DND-41 (cell line): ENCODE data around the gene LFNG.

ENCODE experiments used
- ATAC-seq: fragments of 200-7000 bp; cut with Tn5 transposase; 3 replicates; pipeline ENCODE4 v1.9.1; 2021; ENCODE audit warnings: low read depth; ENCODE audit not compliant: insufficient read depth
- DNase-seq: peaks from one replicate; pipeline ENCODE4 v3.0.0-alpha.2; 2020
- H2AFZ ChIP-seq: 2 replicates; pipeline ENCODE4 v1.6.0; 2012; ENCODE audit warnings: low read depth, low read length
- H3K27ac ChIP-seq: 2 replicates; pipeline ENCODE4 v1.5.1; 2012; ENCODE audit warnings: low read length, inconsistent platforms
- H3K27me3 ChIP-seq: fragments of 200-600 bp; sonication (generic); 2 replicates; pipeline ENCODE4 v1.6.0; 2012; ENCODE audit warnings: low read length, mild to moderate bottlenecking, inconsistent platforms; ENCODE audit not compliant: insufficient read depth, poor library complexity
- H3K36me3 ChIP-seq: 2 replicates; pipeline ENCODE4 v1.5.1; 2012; ENCODE audit warnings: low read length, inconsistent platforms; ENCODE audit not compliant: insufficient read depth
- H3K4me1 ChIP-seq: 2 replicates; pipeline ENCODE4 v1.5.1; 2012; ENCODE audit warnings: mild to moderate bottlenecking, low read length; ENCODE audit not compliant: insufficient read depth
- H3K4me2 ChIP-seq: 2 replicates; pipeline ENCODE4 v1.6.0; 2012; ENCODE audit warnings: mild to moderate bottlenecking, moderate library complexity, low read length, inconsistent platforms; ENCODE audit not compliant: insufficient read depth
- H3K4me3 ChIP-seq, 2 experiments: fragments of 200-600 bp in 1 of 2; shearing (Covaris generic) in 1 of 2; 2 replicates each; pipeline ENCODE4 v1.5.1; 2012 to 2016; ENCODE audit warnings: inconsistent platforms in 2 of 2, low read length in 2 of 2, mild to moderate bottlenecking in 2 of 2, low read depth in 1 of 2, moderate library complexity in 1 of 2
- H3K79me2 ChIP-seq: 2 replicates; pipeline ENCODE4 v1.6.0; 2012; ENCODE audit warnings: low read length, inconsistent platforms; ENCODE audit not compliant: insufficient read depth
- H3K9ac ChIP-seq: 2 replicates; pipeline ENCODE4 v1.6.0; 2012; ENCODE audit warnings: low read depth, mild to moderate bottlenecking, inconsistent platforms, low read length, moderate library complexity
- H3K9me3 ChIP-seq: 2 replicates; pipeline ENCODE4 v1.5.1; 2012; ENCODE audit warnings: low read length, moderate library complexity, mild to moderate bottlenecking, inconsistent platforms; ENCODE audit not compliant: insufficient read depth, severe bottlenecking
- H4K20me1 ChIP-seq: 2 replicates; pipeline ENCODE4 v1.6.0; 2012; ENCODE audit warnings: low read length; ENCODE audit not compliant: insufficient read depth
- CTCF ChIP-seq: IDR thresholded peaks from 2 replicates; pipeline ENCODE4 v1.5.1; 2012; ENCODE audit warnings: borderline replicate concordance, low read length, moderate library complexity, mild to moderate bottlenecking; ENCODE audit not compliant: poor library complexity, severe bottlenecking; ENCODE audit errors: extremely low read depth
- EZH2 ChIP-seq: IDR thresholded peaks from 3 replicates; pipeline ENCODE4 v1.6.1; 2012; ENCODE audit warnings: borderline replicate concordance, low read depth, mild to moderate bottlenecking, moderate library complexity, low read length, inconsistent platforms; ENCODE audit not compliant: severe bottlenecking

Gene LFNG

DNA sequence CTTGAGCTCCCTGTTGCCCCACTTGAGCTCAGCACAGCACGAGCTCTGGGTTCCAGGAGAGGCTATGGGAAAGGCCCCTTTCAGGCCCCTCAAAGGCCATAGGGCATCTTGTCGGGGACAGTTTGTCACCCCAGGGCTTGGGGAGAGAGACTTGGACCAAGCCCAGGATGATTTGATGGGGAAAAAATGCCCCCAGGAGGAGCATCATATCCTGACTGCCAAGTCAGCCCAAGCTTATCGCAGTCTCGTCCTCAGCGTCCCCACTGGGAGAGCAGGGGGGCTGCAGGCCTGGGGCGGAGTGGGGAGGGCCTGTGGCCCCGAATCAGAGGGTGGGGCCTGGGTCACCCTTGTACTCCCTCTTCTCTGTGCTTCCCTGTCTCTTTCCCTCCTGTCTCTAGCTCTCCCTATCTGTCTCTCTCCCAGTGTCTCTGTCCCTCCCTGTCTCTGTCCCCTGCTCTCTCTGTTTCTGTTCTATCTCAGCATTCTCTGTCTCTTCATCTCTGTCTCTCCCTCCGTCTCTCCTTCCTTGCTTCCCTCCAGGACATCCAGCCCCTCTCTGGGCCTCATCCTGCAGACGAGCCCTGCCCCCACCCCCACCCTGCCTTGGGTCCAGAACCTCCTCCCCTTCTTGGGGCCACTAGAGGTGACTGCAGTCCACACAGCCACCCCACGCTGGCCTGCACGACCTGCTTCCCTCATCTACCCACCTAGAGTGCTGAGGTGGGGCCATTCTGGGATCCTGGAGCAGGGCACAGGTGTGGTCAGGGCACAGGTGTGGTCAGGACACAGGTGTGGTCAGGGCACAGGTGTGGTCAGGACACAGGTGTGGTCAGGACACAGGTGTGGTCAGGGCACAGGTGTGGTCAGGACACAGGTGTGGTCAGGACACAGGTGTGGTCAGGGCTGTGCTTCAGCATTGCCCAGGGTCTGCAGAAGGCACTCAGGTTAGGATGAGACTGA, 26.1 kb upstream of the LFNG start:
- H3K4me3 ChIP-seq = no peak overlapping the region
- ATAC-seq (no peak), DNase-seq (no peak)
- no peak overlapping the region for H2AFZ ChIP-seq
- no peak overlapping the region for H3K27ac ChIP-seq
- no peaks in the 10 kb centered on the region for H3K4me1 ChIP-seq
- no peaks in the 10 kb centered on the region; the same call in 1 of the 2 replicates for H4K20me1 ChIP-seq
- no peaks in the 10 kb centered on the region for H3K9me3 ChIP-seq
- no peaks in the 10 kb centered on the region for H3K27me3 ChIP-seq
- no peak overlapping the region for H3K4me2 ChIP-seq
- H3K9ac ChIP-seq = no peak overlapping the region
- no peaks in the 10 kb centered on the region for H3K79me2 ChIP-seq
- TF ChIP-seq CTCF (no peak), EZH2 (no peak)
- no peaks in the 10 kb centered on the region for H3K36me3 ChIP-seq

DNA sequence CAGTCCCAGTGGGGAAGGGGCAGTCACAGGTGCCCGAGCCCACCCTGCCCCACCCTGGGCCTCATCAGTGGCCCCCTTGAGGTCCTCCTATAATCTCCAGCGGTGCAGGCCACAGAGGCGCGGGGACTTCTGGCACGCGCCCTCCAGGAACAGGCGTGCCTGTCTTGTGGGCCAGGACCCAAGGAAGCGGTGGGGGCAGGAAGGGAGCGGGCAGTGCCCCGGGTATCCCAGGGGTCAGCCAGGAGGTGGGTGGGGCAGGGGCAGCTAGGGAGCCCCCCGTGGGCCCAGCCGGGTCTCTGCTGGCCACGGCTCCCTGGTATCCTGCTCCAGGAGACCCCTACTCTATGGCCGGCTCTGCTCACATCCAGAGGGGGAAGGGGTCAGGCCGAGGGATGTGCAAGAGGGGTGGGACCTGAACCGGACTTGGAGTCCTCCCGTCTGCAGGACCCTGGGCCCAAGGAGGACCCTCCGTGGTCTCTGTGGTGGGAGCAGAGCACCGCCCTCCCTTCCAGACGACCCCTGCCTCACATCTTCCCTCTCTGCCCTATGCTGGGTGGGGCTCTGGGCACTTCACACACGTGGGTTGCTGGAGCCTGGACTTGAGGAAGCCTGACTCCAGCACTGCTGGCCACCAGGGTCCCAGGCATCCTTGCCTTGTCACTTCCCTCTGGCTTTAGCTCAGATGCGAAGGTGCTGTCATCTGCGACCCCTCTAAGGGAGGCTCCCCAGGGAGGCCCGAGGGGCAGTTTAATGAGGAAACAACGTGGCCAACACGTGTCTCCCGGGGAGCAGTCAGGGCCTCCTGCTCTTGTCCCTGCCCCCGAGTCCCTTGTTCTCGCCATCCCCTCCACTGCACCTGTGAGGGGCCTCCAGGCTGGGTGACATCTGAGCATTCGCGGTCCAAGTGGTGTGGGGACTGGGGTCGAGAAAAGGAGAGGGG, 25.1 kb upstream of the LFNG start:
- TF ChIP-seq CTCF (no peak), EZH2 (no peak)
- no peak overlapping the region for H3K9ac ChIP-seq
- ATAC-seq = no peak
- no peaks in the 10 kb centered on the region for H3K9me3 ChIP-seq
- no peaks in the 10 kb centered on the region for H3K4me1 ChIP-seq
- no peaks in the 10 kb centered on the region for H3K79me2 ChIP-seq
- H3K36me3 ChIP-seq = no peaks in the 10 kb centered on the region
- DNase-seq = no peak
- H4K20me1 ChIP-seq = no peaks in the 10 kb centered on the region; the same call in 1 of the 2 replicates
- H3K27me3 ChIP-seq = no peaks in the 10 kb centered on the region
- H3K4me3 ChIP-seq = no peak overlapping the region
- H3K27ac ChIP-seq = no peak overlapping the region
- no peak overlapping the region for H3K4me2 ChIP-seq
- H2AFZ ChIP-seq = no peak overlapping the region

DNA sequence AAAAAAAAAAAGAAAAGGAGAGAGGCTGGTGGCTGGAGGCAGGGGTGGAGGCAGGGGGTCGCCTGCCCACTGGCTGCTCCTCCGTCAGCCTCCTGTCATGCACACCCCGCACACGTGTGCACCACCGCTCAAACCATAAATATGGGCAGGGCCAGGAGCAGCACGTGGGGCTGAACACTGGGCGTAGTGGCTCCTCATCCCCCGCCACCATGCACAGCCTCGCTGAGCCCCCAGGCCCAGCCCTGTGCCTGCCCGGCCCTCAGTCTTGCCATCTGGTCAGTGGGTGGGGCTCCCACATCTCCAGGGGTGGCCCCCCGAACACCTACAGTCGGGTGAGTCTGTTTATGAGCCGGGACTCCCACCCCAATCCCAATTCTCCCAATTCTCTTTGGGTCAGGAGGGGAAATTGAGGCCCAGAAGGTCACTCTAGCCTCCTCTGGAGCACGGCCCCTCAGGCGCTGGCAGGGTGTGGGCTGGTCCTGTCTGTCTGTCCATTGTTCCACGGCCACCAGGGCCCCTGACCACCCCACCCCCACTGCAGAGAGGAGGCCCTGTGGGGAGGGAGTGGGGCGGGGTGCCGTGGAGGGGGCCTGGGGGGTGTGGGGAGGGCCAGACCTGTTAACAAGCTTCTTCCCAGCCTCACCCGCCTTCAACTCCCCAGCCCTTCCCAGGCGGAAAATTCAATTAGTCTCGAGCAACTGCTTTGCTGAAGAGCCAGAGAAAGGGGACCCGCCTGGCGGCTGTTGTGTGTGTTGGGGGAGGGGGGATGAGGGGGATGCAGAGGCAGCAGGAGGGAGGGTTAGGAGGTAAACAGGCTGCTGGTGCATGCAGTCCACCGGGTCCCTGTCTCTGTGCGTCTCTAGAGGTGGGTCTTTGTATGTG, 23.9 kb upstream of the LFNG start:
- no peak for TF ChIP-seq EZH2
- no peak for TF ChIP-seq CTCF
- DNase-seq (no peak), ATAC-seq (no peak)
- no peaks in the 10 kb centered on the region for H3K27me3 ChIP-seq
- H3K9me3 ChIP-seq = no peaks in the 10 kb centered on the region
- H3K27ac ChIP-seq = no peak overlapping the region
- H3K79me2 ChIP-seq = no peaks in the 10 kb centered on the region
- H3K36me3 ChIP-seq = no peaks in the 10 kb centered on the region
- no peaks in the 10 kb centered on the region for H3K4me1 ChIP-seq
- H2AFZ ChIP-seq = no peak overlapping the region
- H3K4me2 ChIP-seq = no peak overlapping the region
- H3K4me3 ChIP-seq = no peak overlapping the region
- no peaks in the 10 kb centered on the region; the same call in 1 of the 2 replicates for H4K20me1 ChIP-seq
- H3K9ac ChIP-seq = no peak overlapping the region
